HEK293 (cell line): ENCODE measurements around the gene MALRD1.

Source experiments
- CTCF ChIP-seq: fragments of 450-650 bp; formaldehyde crosslinking; IDR thresholded peaks from 2 replicates; pipeline ENCODE4 v1.5.1; 2016; ENCODE audit warnings: missing biosample characterization, missing genetic modification characterization
- OSR2 ChIP-seq: fragments of 450-650 bp; formaldehyde crosslinking; IDR thresholded peaks from 2 replicates; pipeline ENCODE4 v1.5.1; 2016; ENCODE audit warnings: missing biosample characterization, missing genetic modification characterization
- YY1 ChIP-seq: fragments of 450-650 bp; formaldehyde crosslinking; IDR thresholded peaks from 2 replicates; pipeline ENCODE4 v1.5.1; 2018; ENCODE audit warnings: missing biosample characterization, missing genetic modification characterization
- ZNF274 ChIP-seq, 2 experiments: fragments of 200-500 bp in 1 of 2; fragments of 450-650 bp in 1 of 2; sonication (Bioruptor generic) in 1 of 2; formaldehyde crosslinking in 1 of 2; IDR thresholded peaks; 2 replicates each; pipeline versions ENCODE4 v1.5.1 to v1.6.1; 2014 to 2016; ENCODE audit warnings: borderline replicate concordance in 1 of 2, inconsistent platforms in 1 of 2, low read length in 1 of 2, missing biosample characterization in 1 of 2, missing genetic modification characterization in 1 of 2
- ZNF292 ChIP-seq: fragments of 450-650 bp; formaldehyde crosslinking; IDR thresholded peaks from 2 replicates; pipeline ENCODE4 v1.5.1; 2016; ENCODE audit warnings: low read depth, missing biosample characterization, missing genetic modification characterization, borderline replicate concordance

DNA sequence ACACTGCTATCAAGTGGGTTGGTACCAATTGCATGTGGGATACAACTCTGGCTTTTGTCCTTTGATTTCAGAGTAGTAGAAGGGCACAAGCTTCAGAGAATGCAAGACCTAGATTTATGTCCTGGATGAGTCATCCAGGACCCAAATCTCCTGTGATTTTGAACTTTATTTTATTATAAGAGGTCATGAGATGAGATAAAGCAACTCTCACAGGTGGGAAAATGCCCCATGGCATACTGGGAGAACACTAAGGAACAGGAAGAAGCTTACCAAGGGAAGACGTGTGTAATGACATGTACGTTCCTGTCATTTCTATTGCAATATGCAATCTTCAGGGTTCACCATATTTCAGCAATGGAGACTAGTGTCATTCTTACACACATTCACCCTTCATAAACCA, 966 bp downstream of the MALRD1 start:
- TF ChIP-seq CTCF (tag by site-specific recombination) (no peak), OSR2 (tag by site-specific recombination) (no peak), YY1 (tag by site-specific recombination) (no peak), ZNF274 (IDR thresholded peaks at IDR 0.05; ENCODE audit: low read length) (no peak), ZNF274 (tag by site-specific recombination; IDR thresholded peaks at IDR 0.05; ENCODE audit: borderline replicate concordance) (no peak), ZNF292 (tag by site-specific recombination) (no peak)
